Measurements from ENCODE around the gene POFUT2. TPM values are rescaled to one million over a fixed set of nuclear protein-coding genes. Genes with fewer than 3 reads are reported as not detected.

POFUT2 gene
- total RNA-seq, 1 experiment from 2014 or later: 28.2 TPM

DNA sequence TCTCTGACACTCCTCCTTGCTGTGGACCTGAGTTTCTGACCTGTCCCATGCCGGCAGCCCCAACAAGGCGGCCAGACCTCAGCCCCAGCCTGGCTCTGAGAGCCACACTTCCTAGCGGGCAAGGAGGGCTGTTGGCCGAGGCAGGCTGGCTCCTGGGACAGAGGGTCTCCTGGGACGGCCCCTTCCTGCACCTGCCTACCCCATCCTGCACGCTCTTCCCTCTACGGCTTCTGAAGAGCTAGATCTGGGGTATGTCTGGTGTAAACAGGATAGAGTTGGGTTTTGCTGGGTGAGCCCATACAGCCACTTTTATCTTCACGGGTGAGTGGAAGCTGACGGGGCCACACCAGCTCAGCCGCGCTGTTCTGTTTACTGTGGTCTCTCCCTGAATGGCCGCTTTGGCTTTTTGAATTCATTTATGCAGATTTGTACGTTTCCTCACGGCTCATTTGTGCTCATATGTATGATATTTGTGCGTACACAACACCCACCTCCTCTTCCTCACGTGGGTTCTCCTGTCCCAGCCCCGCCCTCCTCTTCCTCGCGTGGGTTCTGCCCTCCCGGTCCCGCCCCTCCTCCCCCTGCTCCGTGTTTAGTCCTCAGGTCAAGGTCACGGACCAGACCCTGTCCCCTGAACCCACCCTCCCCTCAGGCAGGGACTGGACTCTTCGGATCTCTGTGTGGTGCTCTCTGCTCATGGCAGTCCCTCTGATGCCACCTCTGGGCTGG, 34.7 kb upstream of the POFUT2 start:
- H3K4me3 ChIP-seq (ENCODE audit: low read length): no peak overlapping the region
- no peaks in the 10 kb centered on the region for H3K9me3 ChIP-seq (ENCODE audit: low read length)
- no peaks in the 10 kb centered on the region for H3F3A ChIP-seq (ENCODE audit: low read length, unreplicated experiment)
- ChIA-PET CTCF (no interaction called here), POLR2A (ENCODE audit: unreplicated experiment) (no interaction called here)
- no peaks in the 10 kb centered on the region for H3K36me3 ChIP-seq (ENCODE audit: low read depth, low read length)
- DNase-seq: no peak
- H3K27ac ChIP-seq (ENCODE audit: low read length): no peak overlapping the region
- BruUV-seq (replicated peaks): no TSS peak
- H3K79me2 ChIP-seq (ENCODE audit: low read length): no peaks in the 10 kb centered on the region
- H3K4me2 ChIP-seq (ENCODE audit: low read length): no peak overlapping the region
- no peak overlapping the region for H3K9ac ChIP-seq (ENCODE audit: low read length)
- no peaks in the 10 kb centered on the region for H3K9me2 ChIP-seq (replicated peaks; ENCODE audit: low read length)
- intact Hi-C loops (cut with micrococcal nuclease): no loop called here
- peak; percentile 4; the same call in 1 of the 2 replicates for ATAC-seq
- H3K27me3 ChIP-seq (ENCODE audit: low read length): no peaks in the 10 kb centered on the region
- peaks cover 17% of the 10 kb centered on the region for H3K4me1 ChIP-seq (ENCODE audit: insufficient read depth, low read length)
- TF ChIP-seq EZH2phosphoT487 (IDR thresholded peaks at IDR 0.05; ENCODE audit: borderline replicate concordance, low read length) (no peak), EZH2 (IDR thresholded peaks at IDR 0.05; ENCODE audit: low read length, unreplicated experiment) (no peak)
- TF ChIP-seq, protein P1, sequence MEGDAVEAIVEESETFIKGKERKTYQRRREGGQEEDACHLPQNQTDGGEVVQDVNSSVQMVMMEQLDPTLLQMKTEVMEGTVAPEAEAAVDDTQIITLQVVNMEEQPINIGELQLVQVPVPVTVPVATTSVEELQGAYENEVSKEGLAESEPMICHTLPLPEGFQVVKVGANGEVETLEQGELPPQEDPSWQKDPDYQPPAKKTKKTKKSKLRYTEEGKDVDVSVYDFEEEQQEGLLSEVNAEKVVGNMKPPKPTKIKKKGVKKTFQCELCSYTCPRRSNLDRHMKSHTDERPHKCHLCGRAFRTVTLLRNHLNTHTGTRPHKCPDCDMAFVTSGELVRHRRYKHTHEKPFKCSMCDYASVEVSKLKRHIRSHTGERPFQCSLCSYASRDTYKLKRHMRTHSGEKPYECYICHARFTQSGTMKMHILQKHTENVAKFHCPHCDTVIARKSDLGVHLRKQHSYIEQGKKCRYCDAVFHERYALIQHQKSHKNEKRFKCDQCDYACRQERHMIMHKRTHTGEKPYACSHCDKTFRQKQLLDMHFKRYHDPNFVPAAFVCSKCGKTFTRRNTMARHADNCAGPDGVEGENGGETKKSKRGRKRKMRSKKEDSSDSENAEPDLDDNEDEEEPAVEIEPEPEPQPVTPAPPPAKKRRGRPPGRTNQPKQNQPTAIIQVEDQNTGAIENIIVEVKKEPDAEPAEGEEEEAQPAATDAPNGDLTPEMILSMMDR (conservative IDR thresholded peaks at IDR 0.05; ENCODE audit: low read depth, low read length): no peak
- no peaks in the 10 kb centered on the region for H4K20me1 ChIP-seq (ENCODE audit: low read length)
- H2AFZ ChIP-seq (ENCODE audit: low read length): 0 out of 2 replicates have a peak overlapping the region, but pooled peaks have one; percentile 15

DNA sequence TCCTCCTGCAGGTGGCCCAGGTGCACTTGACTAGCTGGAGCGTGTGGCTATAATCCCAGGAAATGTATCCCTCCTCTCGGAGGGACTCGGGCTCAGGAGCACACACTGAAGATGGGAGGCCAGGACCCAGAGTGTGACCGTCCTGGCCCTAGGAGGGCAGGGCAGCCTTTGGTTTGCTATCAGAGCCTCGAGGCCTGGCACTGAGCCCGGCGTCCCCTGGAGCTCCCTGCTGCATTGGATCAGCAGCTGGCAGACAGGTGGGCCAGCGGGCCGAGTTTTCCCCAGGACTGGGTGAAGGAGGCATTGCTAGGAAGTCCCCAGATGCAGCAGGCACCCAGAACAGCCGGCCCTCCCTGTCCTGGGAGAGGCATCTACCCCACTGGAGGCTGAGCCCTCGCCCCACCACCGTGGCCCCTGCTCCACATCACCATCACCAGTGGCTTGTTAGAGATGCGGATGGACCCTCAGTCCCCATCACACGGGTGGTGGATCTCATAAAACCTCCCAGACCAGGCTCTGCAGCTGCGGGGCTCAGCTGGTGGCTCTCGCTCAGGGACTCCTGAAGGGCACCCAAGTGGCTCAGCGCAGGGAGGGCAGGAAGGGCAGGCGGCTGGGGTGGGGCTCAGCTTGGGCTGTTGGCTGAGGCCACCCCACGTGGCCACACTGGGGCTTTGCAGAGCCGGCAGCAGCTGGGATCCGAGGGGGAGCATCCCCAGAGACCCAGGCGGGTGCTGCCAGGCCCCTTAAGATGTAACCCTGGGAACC, 32.7 kb upstream of the POFUT2 start:
- Histone ChIP-seq H3K36me3 (ENCODE audit: low read depth, low read length) (no peaks in the 10 kb centered on the region), H3K4me3 (ENCODE audit: low read length) (no peak overlapping the region), H3K27me3 (ENCODE audit: low read length) (no peaks in the 10 kb centered on the region), H3K4me2 (ENCODE audit: low read length) (no peak overlapping the region), H3K4me1 (ENCODE audit: insufficient read depth, low read length) (peaks cover 20% of the 10 kb centered on the region), H3K79me2 (ENCODE audit: low read length) (no peaks in the 10 kb centered on the region), H2AFZ (ENCODE audit: low read length) (no peak overlapping the region), H4K20me1 (ENCODE audit: low read length) (no peaks in the 10 kb centered on the region), H3K27ac (ENCODE audit: low read length) (no peak overlapping the region), H3K9me2 (replicated peaks; ENCODE audit: low read length) (no peaks in the 10 kb centered on the region), H3F3A (ENCODE audit: low read length, unreplicated experiment) (no peaks in the 10 kb centered on the region), H3K9me3 (ENCODE audit: low read length) (no peaks in the 10 kb centered on the region), H3K9ac (ENCODE audit: low read length) (no peak overlapping the region)
- TF ChIP-seq EZH2 (IDR thresholded peaks at IDR 0.05; ENCODE audit: low read length, unreplicated experiment) (no peak), EZH2phosphoT487 (IDR thresholded peaks at IDR 0.05; ENCODE audit: borderline replicate concordance, low read length) (no peak)
- TF ChIP-seq, protein P1 (conservative IDR thresholded peaks at IDR 0.05; ENCODE audit: low read depth, low read length): no peak
- ATAC-seq: no peak
- intact Hi-C loops (cut with micrococcal nuclease): no loop called here
- POLR2A ChIA-PET (ENCODE audit: unreplicated experiment): no interaction called here
- CTCF ChIA-PET: no interaction called here
- no peak for DNase-seq
- no TSS peak for BruUV-seq (replicated peaks)

All from PC-3 (cell line).